H4 (cell line): ENCODE measurements around the gene P2RX6. TPM values are rescaled to one million over a fixed set of nuclear protein-coding genes. Genes with fewer than 3 reads are reported as not detected.
"Not testable (repeated sequence)": the region's sequence is repeated elsewhere in the genome, so short reads cannot be mapped to it uniquely, and the experiment has no call there.

Experiments
- DNase-seq: peaks from one replicate; pipeline ENCODE4 v3.0.0-alpha.2; 2015; ENCODE audit warnings: low spot score
- total RNA-seq: library from RNA; depleted of rRNA; stranded (reverse); fragments of >200 nt; shearing (Covaris generic); gene quantifications from 2 replicates; pipeline ENCODE4 v1.2.3, GENCODE V29; 2014

The P2RX6 gene
- total RNA-seq, 1 experiment from 2014 or later: 2.0 TPM

DNA sequence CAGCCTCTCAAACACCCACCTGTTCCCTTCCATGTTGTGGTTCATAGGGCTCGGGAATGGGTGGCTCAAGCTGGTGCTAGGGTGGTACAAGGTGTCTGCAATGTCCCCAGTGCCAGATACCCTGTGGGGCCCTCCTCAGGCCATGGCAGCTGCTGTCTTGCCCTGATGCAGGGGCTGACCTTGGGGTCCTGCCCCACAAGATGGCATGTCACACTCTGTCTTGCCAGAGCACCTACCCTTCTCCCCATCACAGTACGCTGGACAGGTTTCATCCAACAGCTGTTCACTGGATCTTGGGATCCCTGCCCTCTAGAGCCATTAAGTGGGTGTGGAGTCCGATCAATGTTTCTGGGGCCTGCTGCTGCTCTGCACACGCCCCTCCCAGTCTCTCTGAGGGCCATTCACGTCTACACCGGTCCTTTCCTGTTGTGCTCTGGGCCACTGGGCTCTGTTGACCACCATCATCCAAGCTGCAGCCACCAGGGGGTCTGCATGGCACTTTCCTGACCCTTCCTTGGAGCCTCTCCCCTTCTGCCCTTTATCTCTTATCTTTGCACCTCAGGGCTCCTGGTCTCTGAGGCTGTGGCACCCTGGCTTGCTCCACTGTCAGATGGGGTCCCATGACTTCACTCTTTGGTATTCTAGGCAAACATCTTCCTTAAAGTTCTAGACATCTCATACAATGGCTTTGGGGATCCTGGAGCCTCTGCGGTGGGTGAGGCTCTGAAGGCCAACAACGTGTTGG, 37.9 kb downstream of the P2RX6 start:
- DNase-seq: no peak

- no peak for DNase-seq
These were observed 39.2 kb downstream of the P2RX6 start for GRCh38 chr22:21054046-21054713.

GRCh38 chr22:21054714-21055563, 40.0 kb downstream of the P2RX6 start:
- no peak for DNase-seq

- no peak for DNase-seq
These were observed 40.5 kb downstream of the P2RX6 start for GRCh38 chr22:21055564-21055834.

DNA sequence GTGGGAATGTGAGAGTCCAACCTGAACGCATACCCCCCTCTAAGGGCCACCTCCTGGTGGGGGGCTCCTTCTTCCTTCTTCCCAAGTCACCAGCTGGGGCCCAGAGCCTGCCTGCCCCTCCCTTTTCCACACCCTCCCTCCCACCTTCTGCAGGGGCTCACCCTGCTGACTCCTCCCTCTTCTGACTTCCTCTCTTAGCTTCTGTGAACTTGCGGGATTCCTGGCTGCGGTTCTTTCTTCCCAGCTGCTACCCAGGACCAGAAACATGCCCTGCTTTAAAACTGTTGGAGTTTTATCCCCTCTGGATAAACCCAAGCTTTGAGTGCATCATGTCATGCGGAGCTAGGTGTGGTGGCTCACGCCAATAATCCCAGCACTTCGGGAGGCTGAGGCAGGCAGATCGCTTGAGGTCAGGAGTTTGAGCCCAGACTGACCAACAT, 40.9 kb downstream of the P2RX6 start:
- no peak for DNase-seq

DNA sequence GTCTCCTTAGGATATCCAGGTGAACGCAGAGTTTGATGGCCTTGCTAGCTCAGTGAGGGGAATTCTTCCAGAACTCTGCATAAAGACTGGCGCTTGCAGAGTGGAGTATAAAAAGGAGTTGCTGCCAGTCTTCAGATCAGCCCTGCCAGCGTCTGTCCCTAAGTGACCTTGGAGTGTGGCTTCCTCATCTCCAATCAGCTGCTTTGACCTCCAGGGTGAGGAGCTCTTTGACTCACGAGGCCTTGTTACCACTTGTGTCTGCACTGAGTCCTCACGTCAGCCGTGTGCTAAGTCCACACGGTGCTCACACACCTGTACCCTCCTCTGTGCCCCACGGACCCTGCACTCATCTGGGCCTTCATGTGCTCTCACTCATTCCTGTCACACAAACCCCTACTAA, 45.4 kb downstream of the P2RX6 start:
- not testable (repeated sequence) for DNase-seq

- not testable (repeated sequence) for DNase-seq
These were observed 46.8 kb downstream of the P2RX6 start for GRCh38 chr22:21061660-21062321.

GRCh38 chr22:21064425-21064824, 49.5 kb downstream of the P2RX6 start:
- not testable (repeated sequence) for DNase-seq

- DNase-seq: no peak
These were observed 50.2 kb downstream of the P2RX6 start for GRCh38 chr22:21064917-21065864.

DNA sequence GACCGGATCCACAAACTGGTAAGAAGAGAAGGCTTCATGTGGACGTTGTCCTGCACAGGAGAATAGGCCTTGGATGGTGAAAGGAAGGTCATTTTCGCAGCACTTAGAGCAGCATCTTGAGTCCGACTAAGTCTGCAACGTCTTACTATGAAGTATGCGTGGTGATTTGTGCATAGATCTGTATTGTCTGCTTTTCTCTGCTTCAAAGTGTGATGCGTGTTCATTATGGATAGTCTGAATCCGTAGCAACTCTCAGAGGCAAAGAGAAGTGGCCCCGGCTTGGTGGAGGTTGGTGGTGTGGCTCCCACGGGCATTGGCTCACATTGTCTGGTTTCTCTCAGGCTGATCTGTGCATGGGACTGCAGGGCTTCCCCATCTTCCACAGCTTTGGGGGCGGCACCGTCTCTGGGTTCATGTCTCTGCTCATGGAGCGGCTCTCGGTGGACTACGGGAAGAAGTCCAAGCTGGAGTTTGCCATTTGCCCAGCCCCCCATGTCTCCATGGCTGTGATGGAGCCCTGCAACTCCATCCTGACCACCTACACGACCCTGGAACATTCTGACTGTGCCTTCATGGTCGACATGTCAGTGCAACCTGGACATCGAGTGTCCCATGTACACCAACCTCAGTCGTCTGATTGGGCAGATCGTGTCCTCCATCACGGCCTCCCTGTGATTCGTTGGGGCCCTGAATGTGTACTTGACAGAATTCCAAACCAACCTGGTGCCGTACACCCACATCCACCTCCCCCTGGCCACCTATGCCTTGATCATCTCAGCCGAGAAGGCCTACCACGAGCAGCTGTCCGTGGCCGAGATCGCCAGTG, 52.3 kb downstream of the P2RX6 start:
- no peak for DNase-seq

GRCh38 chr22:21067901-21068680, 53.1 kb downstream of the P2RX6 start:
- DNase-seq: no peak

GRCh38 chr22:21068681-21069276, 53.8 kb downstream of the P2RX6 start:
- DNase-seq: no peak

DNA sequence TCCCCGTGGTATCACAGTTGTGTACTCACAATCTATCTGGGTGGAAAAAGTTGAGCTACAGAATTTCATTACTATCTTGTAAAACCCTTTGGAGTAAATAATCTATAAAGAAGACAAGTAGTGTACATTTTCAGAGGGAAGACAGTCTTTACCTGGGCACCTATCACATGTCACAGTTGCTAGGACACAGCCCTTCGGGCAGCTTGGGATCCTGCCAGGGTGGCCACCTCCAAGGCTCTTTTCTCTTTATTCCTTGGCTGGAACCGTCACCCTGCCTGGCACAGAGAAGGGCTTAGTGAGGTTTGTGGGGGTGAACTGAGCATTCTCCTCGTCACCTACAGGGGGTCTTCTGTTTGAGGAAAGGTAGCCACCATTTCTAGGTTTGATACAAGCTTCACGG, 54.4 kb downstream of the P2RX6 start:
- DNase-seq: no peak

DNA sequence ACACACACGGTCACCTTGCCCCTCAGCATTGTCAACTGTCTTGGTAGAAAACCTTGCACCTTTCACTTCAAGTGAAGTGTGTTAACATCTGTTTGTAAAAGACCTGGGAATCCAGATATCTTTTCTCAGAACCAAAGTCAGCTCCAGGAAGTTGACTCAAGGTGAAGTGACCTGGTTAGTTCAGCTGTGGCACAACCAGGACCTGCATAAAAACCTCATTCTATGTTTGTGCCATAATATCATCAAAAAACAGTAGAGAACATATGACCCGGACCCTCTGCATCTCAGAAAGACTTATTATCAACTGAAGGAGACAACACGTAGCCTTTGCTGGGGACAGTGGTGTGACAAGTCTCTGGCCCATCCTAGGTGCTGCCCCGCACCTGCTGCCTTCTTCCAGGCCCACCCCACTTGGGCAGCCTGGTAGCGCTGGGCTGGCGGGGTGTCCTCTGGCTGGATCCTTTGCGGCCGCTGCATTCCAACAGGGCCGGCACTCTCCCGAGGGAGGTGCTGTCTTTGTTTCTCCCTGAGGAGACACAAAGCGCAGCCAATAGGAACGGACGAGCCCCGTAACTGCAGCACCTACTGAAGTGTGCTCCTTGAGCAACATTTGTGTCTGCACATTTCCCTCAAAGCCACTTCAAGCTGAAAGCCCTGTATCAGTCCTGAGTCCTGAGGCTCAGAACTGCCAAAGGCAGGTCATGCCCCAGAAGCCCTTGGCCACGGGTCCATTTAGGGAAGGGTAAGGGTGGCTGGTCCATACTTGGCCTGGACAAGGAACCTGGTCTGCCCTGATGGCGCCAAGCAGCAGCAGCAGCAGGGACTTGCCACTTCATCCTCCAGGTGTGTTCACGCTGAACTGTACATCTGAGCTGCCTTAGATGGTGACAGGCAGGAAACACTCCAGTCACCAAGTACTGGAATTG, 56.0 kb downstream of the P2RX6 start:
- DNase-seq: no peak

DNA sequence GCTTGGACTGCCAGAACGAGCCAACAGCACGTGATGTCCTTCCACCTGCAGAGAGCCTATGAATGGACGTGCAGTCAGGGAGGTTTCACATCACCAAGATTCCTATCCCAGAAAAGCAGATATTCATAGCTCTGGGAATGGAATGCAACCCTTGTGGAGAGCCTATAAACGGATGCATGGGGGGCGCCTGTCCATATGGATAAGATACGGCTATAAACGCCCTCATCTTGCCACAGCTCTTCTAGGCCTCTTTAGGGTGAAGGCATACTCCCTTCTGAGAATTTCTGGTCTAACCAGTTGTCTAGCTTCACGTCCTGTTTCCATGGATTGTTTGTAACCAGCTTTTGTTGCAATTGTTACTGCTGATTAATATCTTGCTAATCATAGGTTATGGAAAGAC, 56.8 kb downstream of the P2RX6 start:
- DNase-seq: not testable (repeated sequence)

DNA sequence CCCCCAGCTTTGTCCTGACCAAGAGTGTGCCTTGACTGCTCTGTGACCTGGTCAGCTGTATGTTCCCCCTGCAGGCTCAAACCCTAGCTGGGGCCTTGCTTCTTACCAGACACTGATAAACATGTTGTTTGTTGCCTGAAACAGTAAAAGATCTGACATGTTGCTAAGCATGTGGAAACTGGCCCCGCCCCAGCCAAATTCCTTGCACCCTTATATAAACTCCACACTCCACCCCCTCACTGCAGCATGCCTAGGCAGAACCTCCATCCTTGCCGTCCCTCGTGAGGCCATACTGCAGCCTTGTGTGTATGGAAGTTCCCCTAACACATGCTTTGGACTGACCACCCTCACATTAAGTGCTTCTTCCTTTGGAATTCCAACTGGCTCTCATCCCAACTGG, 58.1 kb downstream of the P2RX6 start:
- DNase-seq: no peak

DNA sequence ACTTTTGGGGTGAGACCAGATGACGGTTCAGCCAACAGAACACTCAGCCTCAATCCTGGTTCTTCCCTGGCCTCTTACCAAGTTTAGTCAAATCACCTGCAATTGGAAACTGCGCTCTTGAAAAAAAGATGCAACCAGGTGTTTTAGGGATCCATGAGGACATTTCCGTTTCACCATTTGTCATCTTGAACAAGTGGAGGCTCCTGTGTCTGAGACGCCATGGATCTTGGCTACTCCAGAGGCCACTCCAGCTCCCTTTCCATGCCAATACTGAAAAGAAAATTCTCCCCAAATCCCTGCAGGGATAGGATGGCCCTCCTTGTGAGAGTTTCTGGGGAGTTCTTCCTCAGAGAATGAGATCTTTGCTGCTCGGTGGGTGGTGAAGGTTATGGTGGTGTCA, 58.5 kb downstream of the P2RX6 start:
- no peak for DNase-seq
